BLaER1 (cell line): ENCODE results near the gene NFATC4.

Experiments used
- H3K27ac ChIP-seq: shearing (Covaris generic); formaldehyde crosslinking; 2 replicates; pipeline ENCODE4 v1.8.1; 2022
- H3K27me3 ChIP-seq: shearing (Covaris generic); formaldehyde crosslinking; 2 replicates; pipeline ENCODE4 v1.8.1; 2022
- H3K36me3 ChIP-seq: shearing (Covaris generic); formaldehyde crosslinking; 2 replicates; pipeline ENCODE4 v1.8.1; 2022
- H3K4me1 ChIP-seq: shearing (Covaris generic); formaldehyde crosslinking; 2 replicates; pipeline ENCODE4 v1.8.1; 2022
- H3K4me2 ChIP-seq: shearing (Covaris generic); formaldehyde crosslinking; 2 replicates; pipeline ENCODE4 v1.8.1; 2022
- H3K4me3 ChIP-seq: shearing (Covaris generic); formaldehyde crosslinking; 2 replicates; pipeline ENCODE4 v1.8.1; 2022
- H3K9ac ChIP-seq: shearing (Covaris generic); formaldehyde crosslinking; 2 replicates; pipeline ENCODE4 v1.8.1; 2022
- H3K9me3 ChIP-seq: shearing (Covaris generic); formaldehyde crosslinking; 2 replicates; pipeline ENCODE4 v1.8.1; 2022
- H4K20me1 ChIP-seq: shearing (Covaris generic); formaldehyde crosslinking; 2 replicates; pipeline ENCODE4 v1.8.1; 2022
- Cebpa-rat ChIP-seq: shearing (Covaris generic); IDR thresholded peaks from 2 replicates; pipeline ENCODE4 v1.8.1; 2022

Gene NFATC4

GRCh38 chr14:24372701-24373416 is 4.9 kb downstream of the NFATC4 start:
- H4K20me1 ChIP-seq, result peaks cover 14% of the 10 kb centered on the region; the same call in 1 of the 2 replicates
- peaks cover 6% of the 10 kb centered on the region; the same call in 1 of the 2 replicates for H3K9me3 ChIP-seq
- H3K27ac ChIP-seq, result no peak overlapping the region
- no peak for TF ChIP-seq Cebpa-rat
- H3K4me1 ChIP-seq, result peaks cover 79% of the 10 kb centered on the region
- H3K36me3 ChIP-seq, result peaks cover 80% of the 10 kb centered on the region
- H3K4me3 ChIP-seq, result no peak overlapping the region
- H3K4me2 ChIP-seq, result no peak overlapping the region
- H3K9ac ChIP-seq, result no peak overlapping the region
- no peaks in the 10 kb centered on the region for H3K27me3 ChIP-seq

- Histone ChIP-seq H3K4me1 (peaks cover 53% of the 10 kb centered on the region), H3K27me3 (no peaks in the 10 kb centered on the region), H3K27ac (peak overlapping the region; percentile 28; the same call in 1 of the 2 replicates), H4K20me1 (peaks cover 2% of the 10 kb centered on the region; the same call in 1 of the 2 replicates), H3K9ac (peak overlapping the region; percentile 4; the same call in 1 of the 2 replicates), H3K36me3 (peaks cover 76% of the 10 kb centered on the region), H3K4me2 (peak overlapping the region; percentile 79), H3K9me3 (peaks cover 6% of the 10 kb centered on the region; the same call in 1 of the 2 replicates), H3K4me3 (peak overlapping the region; percentile 25; the same call in 1 of the 2 replicates)
- no peak for TF ChIP-seq Cebpa-rat
Observed at GRCh38 chr14:24376448-24377070, 8.6 kb downstream of the NFATC4 start.

GRCh38 chr14:24377126-24377525 is 9.1 kb downstream of the NFATC4 start:
- Histone ChIP-seq H3K27ac (peak overlapping the region; percentile 28; the same call in 1 of the 2 replicates), H3K4me3 (no peak overlapping the region), H3K9me3 (peaks cover 6% of the 10 kb centered on the region; the same call in 1 of the 2 replicates), H3K4me2 (peak overlapping the region; percentile 79), H3K4me1 (peaks cover 47% of the 10 kb centered on the region), H4K20me1 (no peaks in the 10 kb centered on the region; the same call in 1 of the 2 replicates), H3K36me3 (peaks cover 71% of the 10 kb centered on the region), H3K27me3 (no peaks in the 10 kb centered on the region), H3K9ac (peak overlapping the region; percentile 4; the same call in 1 of the 2 replicates)
- TF ChIP-seq Cebpa-rat, result no peak

- no peak overlapping the region for H3K9ac ChIP-seq
- H3K27ac ChIP-seq, result no peak overlapping the region
- peak overlapping the region; percentile 79 for H3K4me2 ChIP-seq
Observed at GRCh38 chr14:24377657-24378056, 9.7 kb downstream of the NFATC4 start.

GRCh38 chr14:24378327-24378726 is 10.3 kb downstream of the NFATC4 start:
- no peak overlapping the region for H3K9ac ChIP-seq
- no peaks in the 10 kb centered on the region for H3K9me3 ChIP-seq
- TF ChIP-seq Cebpa-rat, result no peak
- H3K4me2 ChIP-seq, result no peak overlapping the region
- peaks cover 59% of the 10 kb centered on the region for H3K36me3 ChIP-seq
- no peak overlapping the region for H3K27ac ChIP-seq
- H3K27me3 ChIP-seq, result no peaks in the 10 kb centered on the region
- H3K4me3 ChIP-seq, result no peak overlapping the region
- H4K20me1 ChIP-seq, result no peaks in the 10 kb centered on the region; the same call in 1 of the 2 replicates
- peaks cover 43% of the 10 kb centered on the region for H3K4me1 ChIP-seq

More at GRCh38 chr14:24377657-24378056, 9.7 kb downstream of the NFATC4 start:
- Histone ChIP-seq H3K27me3 (no peaks in the 10 kb centered on the region), H3K4me3 (no peak overlapping the region), H3K4me1 (peaks cover 43% of the 10 kb centered on the region), H3K36me3 (peaks cover 65% of the 10 kb centered on the region), H4K20me1 (no peaks in the 10 kb centered on the region; the same call in 1 of the 2 replicates), H3K9me3 (peaks cover 4% of the 10 kb centered on the region; the same call in 1 of the 2 replicates)
- no peak for TF ChIP-seq Cebpa-rat

GRCh38 chr14:24378981-24379906 is 11.3 kb downstream of the NFATC4 start:
- Histone ChIP-seq H3K9ac (no peak overlapping the region), H3K4me2 (no peak overlapping the region), H3K27me3 (no peaks in the 10 kb centered on the region), H4K20me1 (no peaks in the 10 kb centered on the region; the same call in 1 of the 2 replicates), H3K36me3 (peaks cover 49% of the 10 kb centered on the region), H3K4me3 (no peak overlapping the region), H3K9me3 (no peaks in the 10 kb centered on the region), H3K27ac (no peak overlapping the region), H3K4me1 (peaks cover 38% of the 10 kb centered on the region)
- TF ChIP-seq Cebpa-rat, result no peak

GRCh38 chr14:24379907-24380730 is 12.1 kb downstream of the NFATC4 start:
- Histone ChIP-seq H3K27ac (no peak overlapping the region), H3K9ac (no peak overlapping the region), H3K4me1 (peaks cover 29% of the 10 kb centered on the region), H3K36me3 (peaks cover 41% of the 10 kb centered on the region), H3K4me3 (no peak overlapping the region), H3K4me2 (no peak overlapping the region), H3K9me3 (no peaks in the 10 kb centered on the region), H3K27me3 (no peaks in the 10 kb centered on the region), H4K20me1 (no peaks in the 10 kb centered on the region; the same call in 1 of the 2 replicates)
- no peak for TF ChIP-seq Cebpa-rat

GRCh38 chr14:24381363-24382063 is 13.5 kb downstream of the NFATC4 start:
- no peak overlapping the region for H3K4me2 ChIP-seq
- no peaks in the 10 kb centered on the region for H3K9me3 ChIP-seq
- H4K20me1 ChIP-seq, result no peaks in the 10 kb centered on the region
- H3K9ac ChIP-seq, result no peak overlapping the region
- no peaks in the 10 kb centered on the region for H3K27me3 ChIP-seq
- TF ChIP-seq Cebpa-rat, result no peak
- H3K4me3 ChIP-seq, result no peak overlapping the region
- H3K27ac ChIP-seq, result no peak overlapping the region
- peaks cover 15% of the 10 kb centered on the region for H3K4me1 ChIP-seq
- peaks cover 27% of the 10 kb centered on the region for H3K36me3 ChIP-seq
